Calu3 (cell line): ENCODE results near the gene TMEM39A. TPM values are rescaled to one million over a fixed set of nuclear protein-coding genes. Genes with fewer than 3 reads are reported as not detected.

Experiments used
- BruUV-seq: library from RNA; stranded (reverse); fragments of 400-500 nt; replicated peaks from 2 replicates; lab custom pipeline; 2021; lab: Mats Ljungman, UMichigan
- CTCF ChIA-PET: fragments of 300-600 bp; sonication (Branson Sonifier 250); formaldehyde crosslinking; loops from one replicate; lab custom pipeline; 2022; ENCODE audit warnings: antibody characterized with exemption; lab: Charles Lee
- DNase-seq: peaks from one replicate; pipeline ENCODE4 v3.0.0; 2022
- H3K27ac Mint-ChIP-seq: one replicate; pipeline ENCODE4 v1.8.0; 2022; ENCODE audit warnings: mixed read lengths; ENCODE audit not compliant: unreplicated experiment
- H3K27me3 Mint-ChIP-seq: one replicate; pipeline ENCODE4 v1.8.0; 2022; ENCODE audit warnings: mixed read lengths; ENCODE audit not compliant: unreplicated experiment
- H3K36me3 Mint-ChIP-seq: one replicate; pipeline ENCODE4 v1.8.0; 2022; ENCODE audit warnings: mild to moderate bottlenecking, moderate library complexity, mixed read lengths; ENCODE audit not compliant: insufficient read depth, unreplicated experiment
- H3K4me1 Mint-ChIP-seq: one replicate; pipeline ENCODE4 v1.8.0; 2022; ENCODE audit warnings: mild to moderate bottlenecking, low read depth, mixed read lengths; ENCODE audit not compliant: unreplicated experiment
- H3K4me3 Mint-ChIP-seq: one replicate; pipeline ENCODE4 v1.8.0; 2022; ENCODE audit warnings: mild to moderate bottlenecking, low read depth, moderate library complexity, mixed read lengths; ENCODE audit not compliant: unreplicated experiment
- H3K9me3 Mint-ChIP-seq: one replicate; pipeline ENCODE4 v1.8.0; 2022; ENCODE audit warnings: low read depth, mixed read lengths; ENCODE audit not compliant: unreplicated experiment
- intact Hi-C: fragments of 100-400 bp; cut with micrococcal nuclease; formaldehyde crosslinking; loops from one replicate; pipeline ENCODE4 v1.10.0; 2022; ENCODE audit not compliant: unreplicated experiment
- total RNA-seq: library from RNA; stranded (reverse); gene quantifications from 2 replicates; pipeline ENCODE4 v1.2.3, GENCODE V29; 2022
- TF ChIP-seq, protein P1 (sequence below): fragments of 200-600 bp; IDR thresholded peaks from one replicate; pipeline ENCODE4 v1.8.0; 2022; ENCODE audit warnings: antibody characterized with exemption; ENCODE audit not compliant: unreplicated experiment

TMEM39A gene
- total RNA-seq, 1 experiment from 2014 or later, result 54.3 TPM

DNA sequence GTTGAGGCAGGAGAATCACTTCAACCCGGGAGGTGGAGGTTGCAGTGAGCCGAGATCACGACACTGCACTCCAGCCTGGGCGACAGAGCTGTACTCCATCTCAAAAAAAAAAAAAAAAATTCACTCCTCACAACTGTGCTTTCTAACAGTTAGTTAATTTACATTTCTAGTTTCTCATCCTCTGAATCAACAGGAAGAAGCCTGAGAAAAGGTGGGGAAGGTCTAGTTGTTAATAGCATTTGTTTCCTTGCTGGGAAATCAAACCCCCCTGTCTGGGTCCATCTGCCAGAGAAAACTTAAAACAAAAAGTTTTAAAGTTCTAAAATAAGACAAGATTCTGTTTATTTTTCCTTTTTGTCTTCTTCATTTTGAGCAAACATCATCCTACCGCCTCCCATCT lies 62.3 kb downstream of the TMEM39A start:
- BruUV-seq, result no TSS peak
- Mint-ChIP-seq H3K4me1 (no peaks in the 10 kb centered on the region), H3K9me3 (no peaks in the 10 kb centered on the region), H3K36me3 (no peaks in the 10 kb centered on the region), H3K27ac (no peak overlapping the region), H3K27me3 (no peaks in the 10 kb centered on the region), H3K4me3 (no peak overlapping the region)
- DNase-seq, result no peak
- intact Hi-C loops, result no loop called here
- TF ChIP-seq, protein P1, sequence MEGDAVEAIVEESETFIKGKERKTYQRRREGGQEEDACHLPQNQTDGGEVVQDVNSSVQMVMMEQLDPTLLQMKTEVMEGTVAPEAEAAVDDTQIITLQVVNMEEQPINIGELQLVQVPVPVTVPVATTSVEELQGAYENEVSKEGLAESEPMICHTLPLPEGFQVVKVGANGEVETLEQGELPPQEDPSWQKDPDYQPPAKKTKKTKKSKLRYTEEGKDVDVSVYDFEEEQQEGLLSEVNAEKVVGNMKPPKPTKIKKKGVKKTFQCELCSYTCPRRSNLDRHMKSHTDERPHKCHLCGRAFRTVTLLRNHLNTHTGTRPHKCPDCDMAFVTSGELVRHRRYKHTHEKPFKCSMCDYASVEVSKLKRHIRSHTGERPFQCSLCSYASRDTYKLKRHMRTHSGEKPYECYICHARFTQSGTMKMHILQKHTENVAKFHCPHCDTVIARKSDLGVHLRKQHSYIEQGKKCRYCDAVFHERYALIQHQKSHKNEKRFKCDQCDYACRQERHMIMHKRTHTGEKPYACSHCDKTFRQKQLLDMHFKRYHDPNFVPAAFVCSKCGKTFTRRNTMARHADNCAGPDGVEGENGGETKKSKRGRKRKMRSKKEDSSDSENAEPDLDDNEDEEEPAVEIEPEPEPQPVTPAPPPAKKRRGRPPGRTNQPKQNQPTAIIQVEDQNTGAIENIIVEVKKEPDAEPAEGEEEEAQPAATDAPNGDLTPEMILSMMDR, result no peak
- CTCF ChIA-PET, result no interaction called here

DNA sequence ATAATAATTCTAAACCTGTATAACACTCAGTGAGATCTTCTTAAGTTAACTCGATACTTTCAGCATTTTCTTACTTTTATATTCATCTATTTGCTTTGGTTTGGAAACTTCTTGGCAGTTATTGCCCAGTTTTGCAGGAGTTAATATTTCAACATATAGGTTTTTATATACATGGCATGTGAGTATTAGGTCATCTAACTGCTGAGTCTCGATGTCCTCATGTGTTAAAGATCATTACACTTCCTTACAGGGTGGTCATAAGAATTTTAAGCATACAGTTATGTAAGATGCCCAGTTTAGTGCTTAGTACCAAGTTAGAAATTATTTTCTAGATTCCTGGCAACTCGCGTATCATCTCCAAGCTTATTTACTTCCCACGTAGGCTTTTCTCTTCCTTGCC lies 62.9 kb downstream of the TMEM39A start:
- Mint-ChIP-seq H3K4me3 (no peak overlapping the region), H3K27ac (no peak overlapping the region), H3K36me3 (no peaks in the 10 kb centered on the region), H3K9me3 (no peaks in the 10 kb centered on the region), H3K4me1 (no peaks in the 10 kb centered on the region), H3K27me3 (no peaks in the 10 kb centered on the region)
- BruUV-seq, result no TSS peak
- TF ChIP-seq, protein P1, result no peak
- intact Hi-C loops, result no loop called here
- no peak for DNase-seq
- CTCF ChIA-PET, result no interaction called here

DNA sequence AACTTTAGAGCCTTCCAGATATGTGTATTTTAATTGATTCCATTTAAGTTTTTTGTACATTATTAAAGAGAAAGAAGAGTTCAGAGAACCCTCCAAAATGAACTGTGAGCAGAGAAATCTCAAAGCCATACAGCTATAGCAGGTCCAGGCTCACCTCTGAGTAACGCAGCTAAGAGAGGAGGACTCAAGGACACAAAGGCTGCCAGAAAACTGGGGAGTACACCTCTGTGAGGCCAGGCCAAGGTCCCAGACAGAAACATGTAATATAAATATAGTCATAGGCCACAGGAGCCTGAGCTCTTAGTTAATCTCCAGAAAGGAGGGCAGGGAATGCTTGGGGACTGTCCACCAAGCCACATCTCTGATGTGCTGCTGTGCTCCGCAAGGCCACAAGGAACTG lies 66.5 kb downstream of the TMEM39A start:
- CTCF ChIA-PET, result no interaction called here
- no peak overlapping the region for H3K27ac Mint-ChIP-seq
- no TSS peak for BruUV-seq

DNA sequence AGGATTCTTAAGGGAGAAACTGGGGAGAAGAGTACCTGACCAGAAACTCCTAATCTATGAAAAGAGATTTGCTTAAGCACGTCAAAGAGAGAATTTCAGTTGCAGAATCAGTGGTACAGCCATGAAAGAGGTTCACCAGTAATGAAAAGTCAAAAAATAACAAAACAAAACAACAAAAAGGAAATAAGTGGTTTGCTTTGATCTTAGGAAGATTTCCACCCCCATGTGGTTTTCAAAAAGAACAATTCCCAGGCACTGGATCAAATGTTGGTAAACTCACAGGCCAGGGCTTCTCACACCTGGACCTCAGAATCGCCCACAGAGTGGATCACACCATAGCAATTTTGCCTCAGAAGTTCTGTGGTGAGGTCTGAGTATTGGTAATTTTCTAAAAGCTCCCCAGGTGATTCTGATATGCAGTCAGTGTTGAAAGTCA lies 67.5 kb downstream of the TMEM39A start:
- no peak overlapping the region for H3K4me3 Mint-ChIP-seq
- H3K27ac Mint-ChIP-seq, result no peak overlapping the region

More for the DNA sequence above, 66.5 kb downstream of the TMEM39A start:
- no peak for DNase-seq
- TF ChIP-seq, protein P1, result no peak
- Mint-ChIP-seq H3K36me3 (no peaks in the 10 kb centered on the region), H3K4me1 (no peaks in the 10 kb centered on the region), H3K9me3 (no peaks in the 10 kb centered on the region), H3K4me3 (no peak overlapping the region), H3K27me3 (peaks cover 13% of the 10 kb centered on the region)
- intact Hi-C loops, result no loop called here

More for the DNA sequence above, 67.5 kb downstream of the TMEM39A start:
- TF ChIP-seq, protein P1, result no peak
- Mint-ChIP-seq H3K4me1 (no peaks in the 10 kb centered on the region), H3K9me3 (no peaks in the 10 kb centered on the region), H3K27me3 (peaks cover 13% of the 10 kb centered on the region), H3K36me3 (no peaks in the 10 kb centered on the region)
- no TSS peak for BruUV-seq
- intact Hi-C loops, result no loop called here
- CTCF ChIA-PET, result no interaction called here
- DNase-seq, result no peak
